GM12875 (cell line): ENCODE measurements around the gene EXOC2.

Source experiments
- H3K4me3 ChIP-seq: one replicate; pipeline ENCODE4 v1.5.1; 2011; ENCODE audit warnings: low read depth, low read length, control low read depth
- CTCF ChIP-seq: IDR thresholded peaks from 2 replicates; pipeline ENCODE4 v1.5.1; 2011; ENCODE audit warnings: low read depth, mild to moderate bottlenecking, control low read depth, inconsistent platforms, low read length, moderate library complexity, borderline replicate concordance; ENCODE audit not compliant: insufficient read depth

EXOC2 gene

GRCh38 chr6:514396-514978, 178.5 kb downstream of the EXOC2 start:
- no peak overlapping the region for H3K4me3 ChIP-seq
- TF ChIP-seq CTCF, result no peak

GRCh38 chr6:513961-514360, 179.0 kb downstream of the EXOC2 start:
- no peak for TF ChIP-seq CTCF
- H3K4me3 ChIP-seq, result no peak overlapping the region

GRCh38 chr6:513058-513457, 179.9 kb downstream of the EXOC2 start:
- TF ChIP-seq CTCF, result no peak
- H3K4me3 ChIP-seq, result no peak overlapping the region

GRCh38 chr6:511488-512137, 181.3 kb downstream of the EXOC2 start:
- H3K4me3 ChIP-seq, result no peak overlapping the region
- TF ChIP-seq CTCF, result no peak

- no peak overlapping the region for H3K4me3 ChIP-seq
- no peak for TF ChIP-seq CTCF
These were observed 183.3 kb downstream of the EXOC2 start for GRCh38 chr6:509676-510075.

- TF ChIP-seq CTCF, result no peak
- no peak overlapping the region for H3K4me3 ChIP-seq
These were observed 184.3 kb downstream of the EXOC2 start for GRCh38 chr6:508614-509013.

- H3K4me3 ChIP-seq, result no peak overlapping the region
- no peak for TF ChIP-seq CTCF
These were observed 184.9 kb downstream of the EXOC2 start for GRCh38 chr6:508006-508405.
